Ovary (tissue), 3 donors: ENCODE data around the gene TBCEL.

ENCODE experiments used
- POLR2A ChIP-seq: fragments of 450-650 bp; IDR thresholded peaks from one replicate; pipeline ENCODE4 v1.6.1; 2017; ENCODE audit warnings: antibody characterized with exemption, mild to moderate bottlenecking, moderate library complexity
- TF ChIP-seq, protein P1 (sequence below), 3 donors: fragments of 450-650 bp in 2 of 3; fragments of 200-600 bp in 1 of 3; IDR thresholded peaks; one replicate each; pipeline versions ENCODE4 v1.5.1 to v1.8.0; 2016 to 2022; ENCODE audit warnings: antibody characterized with exemption in 3 of 3, mild to moderate bottlenecking in 1 of 3
- donor health status: DM: no; HTN: no; CAD: no.

DNA sequence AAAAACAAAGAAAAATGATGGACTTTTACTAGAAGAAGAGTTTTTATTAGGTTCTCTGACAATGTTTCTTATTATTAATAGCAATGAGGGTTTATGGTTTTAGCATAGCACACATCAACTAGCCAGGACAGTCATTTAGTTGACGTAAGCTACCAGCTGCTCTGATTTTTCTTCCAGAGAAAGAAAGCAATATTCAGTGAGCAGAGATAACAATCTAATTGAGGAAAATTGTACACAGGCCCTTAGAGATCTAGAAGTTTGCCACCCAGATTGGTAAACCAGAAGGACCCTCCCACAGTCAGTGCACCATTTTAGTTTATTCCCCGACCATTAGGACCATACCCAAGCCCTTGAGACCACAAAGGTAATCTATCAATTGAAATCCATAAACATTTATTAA is 28.7 kb upstream of the TBCEL start:
- no peak for TF ChIP-seq POLR2A
- TF ChIP-seq, protein P1, sequence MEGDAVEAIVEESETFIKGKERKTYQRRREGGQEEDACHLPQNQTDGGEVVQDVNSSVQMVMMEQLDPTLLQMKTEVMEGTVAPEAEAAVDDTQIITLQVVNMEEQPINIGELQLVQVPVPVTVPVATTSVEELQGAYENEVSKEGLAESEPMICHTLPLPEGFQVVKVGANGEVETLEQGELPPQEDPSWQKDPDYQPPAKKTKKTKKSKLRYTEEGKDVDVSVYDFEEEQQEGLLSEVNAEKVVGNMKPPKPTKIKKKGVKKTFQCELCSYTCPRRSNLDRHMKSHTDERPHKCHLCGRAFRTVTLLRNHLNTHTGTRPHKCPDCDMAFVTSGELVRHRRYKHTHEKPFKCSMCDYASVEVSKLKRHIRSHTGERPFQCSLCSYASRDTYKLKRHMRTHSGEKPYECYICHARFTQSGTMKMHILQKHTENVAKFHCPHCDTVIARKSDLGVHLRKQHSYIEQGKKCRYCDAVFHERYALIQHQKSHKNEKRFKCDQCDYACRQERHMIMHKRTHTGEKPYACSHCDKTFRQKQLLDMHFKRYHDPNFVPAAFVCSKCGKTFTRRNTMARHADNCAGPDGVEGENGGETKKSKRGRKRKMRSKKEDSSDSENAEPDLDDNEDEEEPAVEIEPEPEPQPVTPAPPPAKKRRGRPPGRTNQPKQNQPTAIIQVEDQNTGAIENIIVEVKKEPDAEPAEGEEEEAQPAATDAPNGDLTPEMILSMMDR (IDR thresholded peaks at IDR 0.05) = no peak
